Activated CD8-positive, alpha-beta T cell treated with anti-CD3 and anti-CD28 coated beads, Interleukin-2, amount 10 ng/mL, durations not matched to agents 7 days and 5 days (primary cell): Measurements from ENCODE around the gene BICDL1. TPM values are rescaled to one million over a fixed set of nuclear protein-coding genes. Genes with fewer than 3 reads are reported as not detected.

ENCODE experiments used
- ATAC-seq: fragments of 150-1000 bp; cut with Tn5 transposase; one replicate; pipeline ENCODE4 v1.10.0; 2021; ENCODE audit warnings: moderate library complexity
- CTCF ChIA-PET: fragments of 350-600 bp; sonication (Branson Sonifier 250); formaldehyde crosslinking; loops from one replicate; lab custom pipeline; 2021; ENCODE audit warnings: antibody characterized with exemption; lab: Charles Lee
- POLR2A ChIA-PET: fragments of 350-600 bp; sonication (Branson Sonifier 250); formaldehyde crosslinking; loops from one replicate; lab custom pipeline; 2021; ENCODE audit warnings: antibody characterized with exemption; lab: Charles Lee
- DNase-seq: peaks from one replicate; pipeline ENCODE4 v3.0.0-alpha.2; 2020
- H3K27ac Mint-ChIP-seq: one replicate; pipeline ENCODE4 v1.8.0; 2021; ENCODE audit warnings: mild to moderate bottlenecking, mixed read lengths
- H3K27me3 Mint-ChIP-seq: one replicate; pipeline ENCODE4 v1.8.0; 2021; ENCODE audit warnings: low read depth, mixed read lengths
- H3K36me3 Mint-ChIP-seq: one replicate; pipeline ENCODE4 v1.8.0; 2021; ENCODE audit warnings: low read depth, mixed read lengths
- H3K4me1 Mint-ChIP-seq: one replicate; pipeline ENCODE4 v1.8.0; 2021; ENCODE audit warnings: low read depth, mixed read lengths
- H3K4me3 Mint-ChIP-seq: one replicate; pipeline ENCODE4 v1.8.0; 2021; ENCODE audit warnings: mild to moderate bottlenecking, mixed read lengths
- H3K9me3 Mint-ChIP-seq: one replicate; pipeline ENCODE4 v1.8.0; 2022; ENCODE audit warnings: mixed read lengths; ENCODE audit not compliant: insufficient read depth
- total RNA-seq, 2 experiments: library from RNA; stranded (reverse); gene quantifications; one replicate each; pipeline ENCODE4 v1.2.3, GENCODE V29; 2021

BICDL1 gene
- total RNA-seq, 2 experiments from 2014 or later: 62.4 to 64.8 TPM

GRCh38 chr12:120094485-120094884 lies 105.4 kb downstream of the BICDL1 start:
- CTCF ChIA-PET: no interaction called here

GRCh38 chr12:120095331-120095730 lies 106.3 kb downstream of the BICDL1 start:
- no peak for DNase-seq
- Mint-ChIP-seq H3K4me3 (no peak overlapping the region), H3K36me3 (peaks cover 45% of the 10 kb centered on the region), H3K27me3 (no peaks in the 10 kb centered on the region), H3K9me3 (no peaks in the 10 kb centered on the region), H3K27ac (no peak overlapping the region), H3K4me1 (peaks cover 2% of the 10 kb centered on the region)
- ChIA-PET POLR2A (no interaction called here), CTCF (no interaction called here)
- no peak for ATAC-seq

More at GRCh38 chr12:120094485-120094884, 105.4 kb downstream of the BICDL1 start:
- Mint-ChIP-seq H3K4me1 (peaks cover 2% of the 10 kb centered on the region), H3K9me3 (no peaks in the 10 kb centered on the region), H3K4me3 (no peak overlapping the region), H3K27ac (no peak overlapping the region), H3K36me3 (peaks cover 44% of the 10 kb centered on the region), H3K27me3 (no peaks in the 10 kb centered on the region)
- no peak for ATAC-seq
- POLR2A ChIA-PET: no interaction called here
- DNase-seq: no peak

GRCh38 chr12:120095736-120096135 lies 106.7 kb downstream of the BICDL1 start:
- H3K4me3 Mint-ChIP-seq: no peak overlapping the region
- DNase-seq: no peak
- peaks cover 5% of the 10 kb centered on the region for H3K4me1 Mint-ChIP-seq
- H3K9me3 Mint-ChIP-seq: no peaks in the 10 kb centered on the region
- H3K36me3 Mint-ChIP-seq: peaks cover 47% of the 10 kb centered on the region
- H3K27ac Mint-ChIP-seq: no peak overlapping the region
- POLR2A ChIA-PET: no interaction called here
- no peaks in the 10 kb centered on the region for H3K27me3 Mint-ChIP-seq
- CTCF ChIA-PET: no interaction called here
- ATAC-seq: no peak

GRCh38 chr12:120096671-120097202 lies 107.7 kb downstream of the BICDL1 start:
- DNase-seq (no peak), ATAC-seq (no peak)
- ChIA-PET CTCF (no interaction called here), POLR2A (no interaction called here)
- Mint-ChIP-seq H3K4me1 (peaks cover 13% of the 10 kb centered on the region), H3K36me3 (peaks cover 41% of the 10 kb centered on the region), H3K4me3 (no peak overlapping the region), H3K27me3 (no peaks in the 10 kb centered on the region), H3K27ac (no peak overlapping the region), H3K9me3 (no peaks in the 10 kb centered on the region)

GRCh38 chr12:120098756-120099470 lies 109.9 kb downstream of the BICDL1 start:
- H3K4me3 Mint-ChIP-seq: no peak overlapping the region
- H3K4me1 Mint-ChIP-seq: peaks cover 19% of the 10 kb centered on the region
- POLR2A ChIA-PET: no interaction called here
- no peak overlapping the region for H3K27ac Mint-ChIP-seq
- H3K9me3 Mint-ChIP-seq: no peaks in the 10 kb centered on the region
- peaks cover 48% of the 10 kb centered on the region for H3K36me3 Mint-ChIP-seq
- no peak for DNase-seq
- ATAC-seq: no peak
- H3K27me3 Mint-ChIP-seq: no peaks in the 10 kb centered on the region
- CTCF ChIA-PET: no interaction called here

- H3K27me3 Mint-ChIP-seq: no peaks in the 10 kb centered on the region
- peak overlapping the region; percentile 52 for H3K27ac Mint-ChIP-seq
- H3K4me1 Mint-ChIP-seq: peaks cover 17% of the 10 kb centered on the region
- DNase-seq (no peak), ATAC-seq (no peak)
- no peaks in the 10 kb centered on the region for H3K9me3 Mint-ChIP-seq
- CTCF ChIA-PET: interaction anchor here (1.0 kb wide), 1 partner anchor 101 kb away, joined by 4 read pairs; the partner anchor contains the start of gene RPLP0
- POLR2A ChIA-PET: interaction anchor here (1.0 to 1.7 kb wide), 2 partner anchors 17 to 192 kb away, joined by 3 to 5 read pairs; partner anchors contain the start of gene RNU4-2
- H3K36me3 Mint-ChIP-seq: peaks cover 50% of the 10 kb centered on the region
- H3K4me3 Mint-ChIP-seq: no peak overlapping the region
Observed at GRCh38 chr12:120099738-120100137, 110.7 kb downstream of the BICDL1 start.

GRCh38 chr12:120100630-120101029 lies 111.6 kb downstream of the BICDL1 start:
- Mint-ChIP-seq H3K9me3 (no peaks in the 10 kb centered on the region), H3K27ac (no peak overlapping the region), H3K36me3 (peaks cover 56% of the 10 kb centered on the region), H3K27me3 (no peaks in the 10 kb centered on the region), H3K4me1 (peaks cover 17% of the 10 kb centered on the region), H3K4me3 (no peak overlapping the region)
- ChIA-PET POLR2A (interaction anchor here (0.9 to 1.7 kb wide), 3 partner anchors 10 to 191 kb away, joined by 3 to 5 read pairs (median 3); partner anchors contain the start of gene RNU4-2), CTCF (interaction anchor here (1.0 kb wide), 1 partner anchor 100 kb away, joined by 4 read pairs; the partner anchor contains the start of gene RPLP0)
- no peak for DNase-seq
- ATAC-seq: no peak

GRCh38 chr12:120101182-120101581 lies 112.1 kb downstream of the BICDL1 start:
- Mint-ChIP-seq H3K36me3 (peaks cover 59% of the 10 kb centered on the region), H3K4me1 (peaks cover 18% of the 10 kb centered on the region), H3K27ac (peak overlapping the region; percentile 76), H3K9me3 (no peaks in the 10 kb centered on the region), H3K27me3 (no peaks in the 10 kb centered on the region), H3K4me3 (no peak overlapping the region)
- ChIA-PET POLR2A (interaction anchor here (1.7 kb wide), 1 partner anchor 190 kb away, joined by 5 read pairs; the partner anchor contains the start of gene RNU4-2), CTCF (no interaction called here)
- ATAC-seq: no peak
- DNase-seq: no peak

GRCh38 chr12:120101617-120102016 lies 112.6 kb downstream of the BICDL1 start:
- ATAC-seq: no peak
- Mint-ChIP-seq H3K4me1 (peaks cover 18% of the 10 kb centered on the region), H3K27ac (peak overlapping the region; percentile 76), H3K4me3 (no peak overlapping the region), H3K36me3 (peaks cover 58% of the 10 kb centered on the region), H3K9me3 (no peaks in the 10 kb centered on the region), H3K27me3 (no peaks in the 10 kb centered on the region)
- POLR2A ChIA-PET: no interaction called here
- CTCF ChIA-PET: no interaction called here
- DNase-seq: no peak

- ATAC-seq (no peak), DNase-seq (no peak)
- H3K27ac Mint-ChIP-seq: no peak overlapping the region
- peaks cover 18% of the 10 kb centered on the region for H3K4me1 Mint-ChIP-seq
- ChIA-PET CTCF (no interaction called here), POLR2A (interaction anchor here (0.8 to 1.0 kb wide), 2 partner anchors 19 to 22 kb away, joined by 3 to 4 read pairs; no protein-coding TSS in a partner anchor)
- H3K4me3 Mint-ChIP-seq: no peak overlapping the region
- H3K36me3 Mint-ChIP-seq: peaks cover 58% of the 10 kb centered on the region
- H3K27me3 Mint-ChIP-seq: no peaks in the 10 kb centered on the region
- H3K9me3 Mint-ChIP-seq: no peaks in the 10 kb centered on the region
Observed at GRCh38 chr12:120102189-120103043, 113.4 kb downstream of the BICDL1 start.

- Mint-ChIP-seq H3K4me3 (no peak overlapping the region), H3K4me1 (peaks cover 20% of the 10 kb centered on the region), H3K27ac (no peak overlapping the region), H3K36me3 (peaks cover 61% of the 10 kb centered on the region), H3K9me3 (no peaks in the 10 kb centered on the region), H3K27me3 (no peaks in the 10 kb centered on the region)
- DNase-seq (no peak), ATAC-seq (no peak)
- POLR2A ChIA-PET: interaction anchor here (0.8 to 1.0 kb wide), 2 partner anchors 20 to 23 kb away, joined by 3 to 4 read pairs; no protein-coding TSS in a partner anchor
- CTCF ChIA-PET: no interaction called here
Observed at GRCh38 chr12:120103044-120103338, 114.0 kb downstream of the BICDL1 start.
